Trophoblast cell (in vitro differentiated cells and primary cell): ENCODE results near the gene UBE2G2.

Source experiments
- DNase-seq, 2 donors: peaks; one replicate each; pipeline ENCODE4 v3.0.0-alpha.2; 2016
- H2AFZ ChIP-seq: 2 replicates; pipeline ENCODE4 v1.6.1; 2013; ENCODE audit warnings: low read length, moderate library complexity, mild to moderate bottlenecking; ENCODE audit not compliant: insufficient read depth, poor library complexity
- H2AK5ac ChIP-seq: 2 replicates; pipeline ENCODE4 v1.6.1; 2013; ENCODE audit warnings: mild to moderate bottlenecking, low read length
- H2BK120ac ChIP-seq: 2 replicates; pipeline ENCODE4 v1.6.1; 2013; ENCODE audit warnings: low read length, mild to moderate bottlenecking, moderate library complexity; ENCODE audit not compliant: insufficient read depth, poor library complexity
- H2BK12ac ChIP-seq: 2 replicates; pipeline ENCODE4 v1.6.1; 2013; ENCODE audit warnings: mild to moderate bottlenecking, low read length, moderate library complexity
- H2BK5ac ChIP-seq: 2 replicates; pipeline ENCODE4 v1.6.1; 2013; ENCODE audit warnings: low read length, low read depth, moderate library complexity, mild to moderate bottlenecking; ENCODE audit not compliant: poor library complexity
- H3K14ac ChIP-seq: 2 replicates; pipeline ENCODE4 v1.6.1; 2013; ENCODE audit warnings: mild to moderate bottlenecking, low read length
- H3K18ac ChIP-seq: 2 replicates; pipeline ENCODE4 v1.6.1; 2013; ENCODE audit warnings: mild to moderate bottlenecking, low read length
- H3K23ac ChIP-seq: 2 replicates; pipeline ENCODE4 v1.6.1; 2013; ENCODE audit warnings: low read length
- H3K27ac ChIP-seq: 2 replicates; pipeline ENCODE4 v1.5.1; 2013; ENCODE audit warnings: low read depth, mild to moderate bottlenecking, inconsistent platforms, low read length, moderate library complexity
- H3K27me3 ChIP-seq: 2 replicates; pipeline ENCODE4 v1.6.1; 2013; ENCODE audit warnings: inconsistent platforms, mild to moderate bottlenecking, low read length, moderate library complexity; ENCODE audit not compliant: insufficient read depth
- H3K36me3 ChIP-seq, 2 experiments: 1 replicate in 1 of 2; 2 replicates in 1 of 2; pipeline ENCODE4 v1.6.1; 2013; ENCODE audit warnings: low read length in 2 of 2, mild to moderate bottlenecking in 2 of 2, moderate library complexity in 1 of 2; ENCODE audit not compliant: insufficient read depth in 2 of 2, control insufficient read depth in 1 of 2
- H3K4ac ChIP-seq: 2 replicates; pipeline ENCODE4 v1.6.1; 2013; ENCODE audit warnings: low read depth, mild to moderate bottlenecking, low read length, moderate library complexity
- H3K4me1 ChIP-seq, 2 experiments: 1 replicate in 1 of 2; 2 replicates in 1 of 2; pipeline ENCODE4 v1.6.1; 2013; ENCODE audit warnings: low read length in 2 of 2, mild to moderate bottlenecking in 2 of 2, moderate library complexity in 1 of 2; ENCODE audit not compliant: insufficient read depth in 2 of 2, control insufficient read depth in 1 of 2
- H3K4me2 ChIP-seq: 2 replicates; pipeline ENCODE4 v1.6.1; 2013; ENCODE audit warnings: inconsistent platforms, mild to moderate bottlenecking, low read length, moderate library complexity
- H3K4me3 ChIP-seq: 2 replicates; pipeline ENCODE4 v1.5.1; 2013; ENCODE audit warnings: mild to moderate bottlenecking, low read depth, low read length, inconsistent platforms
- H3K79me1 ChIP-seq: one replicate; pipeline ENCODE4 v1.6.1; 2013; ENCODE audit warnings: low read length
- H3K79me2 ChIP-seq: 2 replicates; pipeline ENCODE4 v1.6.1; 2013; ENCODE audit warnings: low read length, mild to moderate bottlenecking; ENCODE audit not compliant: control insufficient read depth, insufficient read depth, poor library complexity
- H3K9ac ChIP-seq: 2 replicates; pipeline ENCODE4 v1.6.1; 2013; ENCODE audit warnings: mild to moderate bottlenecking, low read length
- H3K9me3 ChIP-seq: 2 replicates; pipeline ENCODE4 v1.6.1; 2013; ENCODE audit warnings: low read depth, mild to moderate bottlenecking, control low read depth, inconsistent platforms, low read length; ENCODE audit not compliant: insufficient read depth
- H4K12ac ChIP-seq: 2 replicates; pipeline ENCODE4 v1.6.1; 2013; ENCODE audit warnings: low read depth, mild to moderate bottlenecking, low read length, moderate library complexity
- H4K8ac ChIP-seq: 2 replicates; pipeline ENCODE4 v1.6.1; 2013; ENCODE audit warnings: low read depth, mild to moderate bottlenecking, low read length, moderate library complexity
- H4K91ac ChIP-seq: one replicate; pipeline ENCODE4 v1.6.1; 2013; ENCODE audit warnings: low read depth, mild to moderate bottlenecking, low read length, moderate library complexity
- WGBS: extraction: QIAGEN DNeasy Blood & Tissue Kit; methylation state at CpG from one replicate; pipeline ENCODE4 v1.1.7; 2013; ENCODE audit warnings: missing lambda C conversion rate; ENCODE audit not compliant: insufficient read length, insufficient coverage; ENCODE audit errors: extremely low coverage; 5-methylcytosine and 5-hydroxymethylcytosine counted together

Gene UBE2G2

DNA sequence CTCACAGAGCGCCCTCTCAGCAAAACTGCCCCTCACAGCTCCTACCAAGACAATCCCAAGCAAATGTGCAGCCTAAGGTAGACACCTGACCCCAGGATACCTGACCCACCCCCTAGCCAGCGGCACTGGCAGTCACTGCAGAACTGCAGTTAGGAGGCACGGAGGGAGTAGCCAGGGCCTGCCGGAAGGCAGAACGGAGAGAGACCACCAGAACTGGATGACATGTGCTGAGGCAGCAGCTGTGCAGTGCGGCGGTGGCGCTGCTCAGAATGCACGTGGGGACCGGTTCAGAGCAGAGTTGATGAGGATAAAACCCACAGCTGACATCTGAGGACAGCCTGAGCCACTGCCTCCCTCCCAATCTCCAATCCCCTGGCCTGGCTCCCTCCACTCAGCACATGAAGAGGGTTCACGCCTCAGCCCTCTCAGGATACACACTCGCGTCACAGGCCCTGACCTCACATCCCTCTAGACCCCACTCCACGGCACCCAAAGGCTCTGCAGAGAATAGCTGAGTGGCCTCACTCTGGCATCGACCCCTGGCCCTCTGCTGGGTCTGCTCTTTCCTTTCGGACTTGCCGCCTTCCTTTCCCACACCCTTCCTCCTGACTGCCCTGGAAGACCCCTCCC is 29.6 kb downstream of the UBE2G2 start:
- Histone ChIP-seq H3K4me2 (no peak overlapping the region), H3K27me3 (no peaks in the 10 kb centered on the region), H3K4me1 (peaks cover 11 to 16% of the 10 kb centered on the region in 2 experiments), H3K18ac (no peak overlapping the region), H3K36me3 (peaks cover 24 to 36% of the 10 kb centered on the region in 2 experiments), H3K9ac (no peak overlapping the region), H3K79me2 (no peaks in the 10 kb centered on the region), H3K4ac (no peak overlapping the region), H4K91ac (no peak overlapping the region), H2BK5ac (no peak overlapping the region), H4K12ac (no peak overlapping the region), H3K9me3 (no peaks in the 10 kb centered on the region), H2AK5ac (no peak overlapping the region), H2BK12ac (no peak overlapping the region), H3K4me3 (no peak overlapping the region), H3K23ac (no peak overlapping the region), H4K8ac (no peak overlapping the region), H3K27ac (no peak overlapping the region), H3K14ac (no peak overlapping the region), H3K79me1 (no peaks in the 10 kb centered on the region), H2BK120ac (no peak overlapping the region), H2AFZ (no peak overlapping the region)
- WGBS, result no CpG with 5 or more reads among the region's 17 CpGs
- no peak for DNase-seq

DNA sequence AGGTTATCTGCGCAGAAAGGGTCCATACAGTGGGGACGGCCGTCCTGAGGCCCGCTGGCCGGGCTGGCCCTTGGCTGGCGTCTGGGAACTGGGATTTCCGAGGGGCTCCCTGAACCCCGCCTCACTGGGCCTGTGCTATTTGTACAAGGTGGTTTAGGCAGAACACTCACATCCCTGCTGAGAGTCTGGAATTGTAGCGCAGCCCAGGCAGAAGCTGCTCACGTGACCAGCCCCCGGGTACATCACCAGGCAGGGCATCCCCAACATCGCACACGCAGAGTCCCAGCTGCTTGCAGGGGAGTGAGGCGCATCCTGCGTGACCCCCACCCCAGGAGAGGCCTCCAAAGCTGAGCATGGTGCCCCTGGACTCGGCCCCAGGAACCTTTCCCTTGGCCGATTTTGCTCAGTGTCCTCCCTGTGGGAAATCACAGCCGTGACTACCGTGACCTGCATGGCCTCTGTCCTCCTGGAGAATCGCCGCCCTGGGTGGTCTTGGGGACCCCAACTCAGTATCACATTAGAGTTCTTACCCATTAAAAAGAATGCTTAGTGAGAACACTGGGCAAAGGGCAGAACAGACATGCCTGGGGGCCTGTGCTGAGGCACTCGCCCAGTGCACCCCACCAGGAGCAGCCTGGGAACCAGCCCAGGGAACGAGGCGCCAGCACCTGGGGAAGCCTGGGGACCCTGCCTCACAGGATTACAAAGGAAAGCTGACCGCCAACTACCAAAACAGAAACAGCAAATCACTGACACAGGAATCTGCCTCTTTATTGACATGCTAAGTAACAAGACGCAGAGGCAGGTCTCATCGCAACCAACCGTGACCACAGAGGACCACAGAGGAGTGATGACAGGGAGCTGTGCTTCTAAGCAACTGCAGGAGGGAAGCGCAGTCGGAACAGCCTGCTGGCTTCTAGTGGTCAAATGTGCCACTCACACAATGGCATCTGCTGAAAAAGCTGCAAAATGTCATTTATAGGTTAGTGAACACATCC is 33.5 kb downstream of the UBE2G2 start:
- Histone ChIP-seq H3K79me2 (no peaks in the 10 kb centered on the region), H3K9me3 (no peaks in the 10 kb centered on the region), H3K23ac (no peak overlapping the region), H3K4me3 (no peak overlapping the region), H3K4me1 (peaks cover 17 to 18% of the 10 kb centered on the region in 2 experiments), H4K12ac (no peak overlapping the region), H3K18ac (peak overlapping the region; percentile 21), H3K4ac (no peak overlapping the region), H3K27ac (no peak overlapping the region), H2AFZ (no peak overlapping the region), H3K4me2 (no peak overlapping the region), H2BK5ac (no peak overlapping the region), H2BK120ac (no peak overlapping the region), H3K79me1 (peaks cover 3% of the 10 kb centered on the region), H2AK5ac (no peak overlapping the region), H3K9ac (no peak overlapping the region), H3K36me3 (peaks cover 21 to 23% of the 10 kb centered on the region in 2 experiments), H2BK12ac (no peak overlapping the region), H4K91ac (no peak overlapping the region), H4K8ac (no peak overlapping the region), H3K27me3 (no peaks in the 10 kb centered on the region), H3K14ac (no peak overlapping the region)
- no CpG with 5 or more reads among the region's 30 CpGs for WGBS
- DNase-seq, result no peak

DNA sequence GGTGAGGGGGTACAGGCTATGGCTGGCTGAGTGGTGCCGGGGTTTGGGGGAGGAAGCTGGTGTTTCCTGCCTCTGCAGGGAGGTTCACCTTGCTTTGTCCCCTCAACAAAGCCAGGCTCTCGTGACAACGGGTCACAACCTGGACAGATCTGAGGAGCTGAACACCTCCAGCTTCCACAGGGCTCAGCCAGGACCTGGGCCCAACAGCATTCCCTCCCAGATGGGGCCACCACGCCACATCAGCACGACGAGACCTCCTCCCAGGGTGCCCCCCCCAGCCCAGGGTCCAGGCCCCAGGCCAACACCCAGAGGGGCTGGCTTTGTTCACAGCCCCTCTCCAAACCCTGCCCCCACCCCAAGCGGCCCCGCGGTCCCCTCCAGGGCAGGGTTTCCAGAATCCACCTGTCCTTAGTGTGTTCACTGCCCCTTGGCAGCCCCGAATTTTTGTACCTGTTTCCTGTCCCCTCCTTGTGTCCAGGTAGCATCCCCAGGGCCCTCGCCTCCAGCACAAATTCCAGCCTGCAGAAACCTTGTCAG is 34.7 kb downstream of the UBE2G2 start:
- Histone ChIP-seq H3K9me3 (no peaks in the 10 kb centered on the region), H4K91ac (peak overlapping the region; percentile 53), H3K79me2 (no peaks in the 10 kb centered on the region), H2BK5ac (no peak overlapping the region), H3K14ac (peak overlapping the region; percentile 0), H3K4me1 (peaks cover 14 to 17% of the 10 kb centered on the region in 2 experiments), H3K4me3 (no peak overlapping the region), H4K12ac (no peak overlapping the region), H3K36me3 (peaks cover 11 to 17% of the 10 kb centered on the region in 2 experiments), H3K4ac (no peak overlapping the region), H3K18ac (no peak overlapping the region), H2AK5ac (no peak overlapping the region), H3K4me2 (no peak overlapping the region), H3K79me1 (peaks cover 3% of the 10 kb centered on the region), H3K27me3 (no peaks in the 10 kb centered on the region), H4K8ac (no peak overlapping the region), H3K23ac (no peak overlapping the region), H2AFZ (no peak overlapping the region), H3K27ac (no peak overlapping the region), H3K9ac (no peak overlapping the region), H2BK120ac (peak overlapping the region; percentile 2), H2BK12ac (peak overlapping the region; percentile 1)
- no peak for DNase-seq
- WGBS, result no CpG with 5 or more reads among the region's 11 CpGs

DNA sequence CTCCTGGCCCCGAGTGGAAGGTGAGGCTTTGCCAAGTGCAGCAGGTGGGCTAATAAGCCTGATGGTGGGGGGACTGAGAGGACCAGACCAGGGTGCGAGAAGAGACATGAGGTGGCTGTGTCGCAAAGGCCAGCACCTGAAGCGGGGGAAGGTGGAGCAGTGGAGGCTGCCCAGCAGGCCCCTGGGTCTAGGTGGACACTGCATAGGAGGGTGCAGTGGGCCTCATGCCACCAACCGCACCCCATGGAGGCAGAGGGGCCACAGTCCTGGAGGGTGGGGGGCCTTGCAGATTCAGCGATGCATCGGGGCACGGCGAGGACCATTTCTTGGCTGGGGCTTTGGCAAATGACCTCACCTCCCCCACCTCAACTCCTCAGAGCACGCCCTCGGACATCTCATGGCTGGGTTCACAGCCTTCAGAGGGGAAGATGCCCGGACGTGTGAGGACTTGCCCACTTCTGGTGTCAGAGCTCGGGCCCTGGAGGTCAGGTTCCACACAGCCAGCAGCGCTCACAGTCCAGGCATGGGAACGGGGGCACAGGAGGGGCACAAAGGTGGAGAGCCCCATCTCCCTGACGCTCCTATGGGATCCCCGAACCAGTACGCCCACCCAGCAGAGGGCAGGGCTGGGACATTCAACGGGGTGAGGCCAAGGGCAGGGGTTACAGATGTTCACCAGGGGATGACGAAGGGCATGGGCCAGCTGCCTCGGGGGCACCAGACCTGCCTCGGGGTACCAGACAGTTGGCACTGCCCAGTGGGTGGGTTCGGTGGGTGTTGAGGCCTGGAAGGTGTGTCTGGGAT is 35.4 kb downstream of the UBE2G2 start:
- Histone ChIP-seq H2AFZ (no peak overlapping the region), H3K27me3 (no peaks in the 10 kb centered on the region), H3K79me2 (no peaks in the 10 kb centered on the region), H4K12ac (no peak overlapping the region), H2AK5ac (no peak overlapping the region), H4K8ac (no peak overlapping the region), H2BK5ac (no peak overlapping the region), H3K4me1 (peaks cover 14 to 17% of the 10 kb centered on the region in 2 experiments), H3K14ac (peak overlapping the region; percentile 41), H3K27ac (no peak overlapping the region), H3K9me3 (no peaks in the 10 kb centered on the region), H3K4ac (no peak overlapping the region), H3K4me3 (no peak overlapping the region), H3K18ac (no peak overlapping the region), H2BK12ac (peak overlapping the region; percentile 1), H3K4me2 (no peak overlapping the region), H3K23ac (no peak overlapping the region), H3K36me3 (peaks cover 5 to 11% of the 10 kb centered on the region in 2 experiments), H3K9ac (no peak overlapping the region), H3K79me1 (peaks cover 3% of the 10 kb centered on the region), H4K91ac (peak overlapping the region; percentile 53), H2BK120ac (peak overlapping the region; percentile 2)
- DNase-seq, result no peak
- no CpG with 5 or more reads among the region's 24 CpGs for WGBS
